Right lobe of liver (tissue), 4 donors: ENCODE data around the gene SYNGR2.

Experiments
- POLR2A ChIP-seq: fragments of 450-650 bp; IDR thresholded peaks from one replicate; pipeline ENCODE4 v1.6.1; 2017; ENCODE audit warnings: antibody characterized with exemption, mild to moderate bottlenecking
- TF ChIP-seq, protein P1 (sequence below), 4 donors: fragments of 200-600 bp in 3 of 4; fragments of 450-650 bp in 1 of 4; IDR thresholded peaks; one replicate each; pipeline versions ENCODE4 v1.5.1 to v1.8.0; 2016 to 2022; ENCODE audit warnings: antibody characterized with exemption in 4 of 4, mild to moderate bottlenecking in 2 of 4
- donor health status: DM: no; HTN: no; CAD: no.
- donor health status: DM: no; HTN: no; CAD: no.
- donor health status: DM: no; HTN: yes; CAD: no.

DNA sequence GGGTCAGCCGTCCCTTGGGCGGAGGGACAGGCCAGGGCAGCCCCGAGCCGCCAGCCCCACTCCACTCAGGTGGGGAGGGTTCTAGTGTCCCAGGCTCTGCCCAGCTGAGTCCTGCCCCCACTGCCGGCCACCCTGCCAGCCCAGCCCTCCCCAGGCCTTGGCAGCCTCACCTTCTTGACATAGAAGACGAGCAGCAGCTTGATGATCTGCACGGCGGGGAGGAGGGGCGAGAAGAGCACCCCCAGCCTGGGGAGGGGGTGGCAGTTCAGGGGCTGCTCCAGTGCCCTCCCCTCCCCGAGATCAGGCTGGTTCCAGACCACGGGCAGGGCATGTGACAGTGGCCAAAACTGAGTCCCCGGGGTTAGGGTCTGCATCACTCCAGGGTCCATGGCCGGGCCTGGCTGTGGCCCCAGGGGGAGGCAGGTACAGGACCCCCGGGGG lies 49.6 kb upstream of the SYNGR2 start:
- TF ChIP-seq, protein P1, sequence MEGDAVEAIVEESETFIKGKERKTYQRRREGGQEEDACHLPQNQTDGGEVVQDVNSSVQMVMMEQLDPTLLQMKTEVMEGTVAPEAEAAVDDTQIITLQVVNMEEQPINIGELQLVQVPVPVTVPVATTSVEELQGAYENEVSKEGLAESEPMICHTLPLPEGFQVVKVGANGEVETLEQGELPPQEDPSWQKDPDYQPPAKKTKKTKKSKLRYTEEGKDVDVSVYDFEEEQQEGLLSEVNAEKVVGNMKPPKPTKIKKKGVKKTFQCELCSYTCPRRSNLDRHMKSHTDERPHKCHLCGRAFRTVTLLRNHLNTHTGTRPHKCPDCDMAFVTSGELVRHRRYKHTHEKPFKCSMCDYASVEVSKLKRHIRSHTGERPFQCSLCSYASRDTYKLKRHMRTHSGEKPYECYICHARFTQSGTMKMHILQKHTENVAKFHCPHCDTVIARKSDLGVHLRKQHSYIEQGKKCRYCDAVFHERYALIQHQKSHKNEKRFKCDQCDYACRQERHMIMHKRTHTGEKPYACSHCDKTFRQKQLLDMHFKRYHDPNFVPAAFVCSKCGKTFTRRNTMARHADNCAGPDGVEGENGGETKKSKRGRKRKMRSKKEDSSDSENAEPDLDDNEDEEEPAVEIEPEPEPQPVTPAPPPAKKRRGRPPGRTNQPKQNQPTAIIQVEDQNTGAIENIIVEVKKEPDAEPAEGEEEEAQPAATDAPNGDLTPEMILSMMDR (IDR thresholded peaks at IDR 0.05) = no peak
- TF ChIP-seq POLR2A = no peak
